Fibroblast of pulmonary artery (primary cell): Measurements from ENCODE around the gene CUEDC1.

Source experiments
- DNase-seq: peaks from one replicate; pipeline ENCODE4 v3.0.0-alpha.2; 2010; ENCODE audit warnings: low read depth
- H3K4me3 ChIP-seq: replicated peaks from 2 replicates; pipeline ENCODE4 v1.5.1; 2011; ENCODE audit warnings: low read depth, mild to moderate bottlenecking, control low read depth, low read length, moderate library complexity
- TF ChIP-seq, protein P1 (sequence below): IDR thresholded peaks from 2 replicates; pipeline ENCODE4 v1.5.1; 2011; ENCODE audit warnings: mild to moderate bottlenecking, control low read depth, low read length, inconsistent platforms; ENCODE audit errors: missing control alignments

Gene CUEDC1

GRCh38 chr17:57862694-57863667 is 92.2 kb downstream of the CUEDC1 start:
- TF ChIP-seq, protein P1, sequence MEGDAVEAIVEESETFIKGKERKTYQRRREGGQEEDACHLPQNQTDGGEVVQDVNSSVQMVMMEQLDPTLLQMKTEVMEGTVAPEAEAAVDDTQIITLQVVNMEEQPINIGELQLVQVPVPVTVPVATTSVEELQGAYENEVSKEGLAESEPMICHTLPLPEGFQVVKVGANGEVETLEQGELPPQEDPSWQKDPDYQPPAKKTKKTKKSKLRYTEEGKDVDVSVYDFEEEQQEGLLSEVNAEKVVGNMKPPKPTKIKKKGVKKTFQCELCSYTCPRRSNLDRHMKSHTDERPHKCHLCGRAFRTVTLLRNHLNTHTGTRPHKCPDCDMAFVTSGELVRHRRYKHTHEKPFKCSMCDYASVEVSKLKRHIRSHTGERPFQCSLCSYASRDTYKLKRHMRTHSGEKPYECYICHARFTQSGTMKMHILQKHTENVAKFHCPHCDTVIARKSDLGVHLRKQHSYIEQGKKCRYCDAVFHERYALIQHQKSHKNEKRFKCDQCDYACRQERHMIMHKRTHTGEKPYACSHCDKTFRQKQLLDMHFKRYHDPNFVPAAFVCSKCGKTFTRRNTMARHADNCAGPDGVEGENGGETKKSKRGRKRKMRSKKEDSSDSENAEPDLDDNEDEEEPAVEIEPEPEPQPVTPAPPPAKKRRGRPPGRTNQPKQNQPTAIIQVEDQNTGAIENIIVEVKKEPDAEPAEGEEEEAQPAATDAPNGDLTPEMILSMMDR, result no peak
- no peak for DNase-seq
- H3K4me3 ChIP-seq, result no peak overlapping the region

DNA sequence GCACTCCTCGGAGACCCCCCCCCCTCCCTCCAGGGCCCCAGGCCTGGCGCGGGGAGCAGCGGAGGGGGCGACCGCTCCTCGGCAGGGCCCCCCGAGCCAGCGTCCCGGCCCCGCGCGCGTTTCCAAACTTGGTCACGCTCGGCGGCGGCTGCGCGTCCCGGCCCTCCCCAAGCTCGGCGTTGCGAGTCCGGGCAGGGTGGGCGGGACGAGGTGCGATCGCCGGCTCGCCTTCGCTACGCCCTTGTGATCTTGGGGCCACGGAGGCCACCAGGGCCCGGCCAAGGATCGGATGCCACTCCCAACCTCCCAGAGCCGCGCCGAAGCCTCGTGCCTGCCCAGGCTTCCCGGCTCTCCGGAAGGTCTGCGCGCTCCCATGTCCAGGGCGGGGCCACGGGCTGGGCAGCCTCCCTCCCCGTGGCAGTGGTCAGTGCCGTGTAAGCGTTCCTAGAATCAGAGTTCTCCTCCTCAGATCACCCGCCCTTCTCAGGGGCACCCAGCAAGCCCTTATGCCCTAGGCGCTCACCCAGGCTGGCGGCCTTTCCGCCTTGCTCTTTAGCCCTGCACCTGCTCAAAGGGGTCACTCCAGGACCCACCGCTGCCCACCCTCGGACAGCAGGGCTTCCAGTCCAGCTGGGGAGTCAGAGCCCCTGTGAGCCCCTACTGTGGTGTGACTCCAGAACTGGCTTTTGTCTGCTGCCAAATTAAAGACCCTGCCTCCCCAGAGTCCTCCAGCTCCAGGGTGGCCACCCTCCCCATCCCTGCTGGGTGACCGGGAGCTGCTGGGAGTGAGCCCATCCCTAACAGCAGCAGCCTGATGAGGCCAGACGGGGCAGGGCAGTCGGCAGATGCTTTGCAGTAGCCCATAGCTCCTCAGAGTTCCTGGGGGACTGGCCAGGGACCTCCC is 93.2 kb downstream of the CUEDC1 start:
- H3K4me3 ChIP-seq, result peak overlapping the region; percentile 40
- TF ChIP-seq, protein P1, result no peak
- DNase-seq, result no peak

- no peak for DNase-seq
- H3K4me3 ChIP-seq, result peak overlapping the region; percentile 40
- TF ChIP-seq, protein P1, result no peak
Observed at GRCh38 chr17:57861000-57861789, 94.0 kb downstream of the CUEDC1 start.

GRCh38 chr17:57860414-57860999 is 94.7 kb downstream of the CUEDC1 start:
- TF ChIP-seq, protein P1, result no peak
- DNase-seq, result no peak
- no peak overlapping the region for H3K4me3 ChIP-seq

DNA sequence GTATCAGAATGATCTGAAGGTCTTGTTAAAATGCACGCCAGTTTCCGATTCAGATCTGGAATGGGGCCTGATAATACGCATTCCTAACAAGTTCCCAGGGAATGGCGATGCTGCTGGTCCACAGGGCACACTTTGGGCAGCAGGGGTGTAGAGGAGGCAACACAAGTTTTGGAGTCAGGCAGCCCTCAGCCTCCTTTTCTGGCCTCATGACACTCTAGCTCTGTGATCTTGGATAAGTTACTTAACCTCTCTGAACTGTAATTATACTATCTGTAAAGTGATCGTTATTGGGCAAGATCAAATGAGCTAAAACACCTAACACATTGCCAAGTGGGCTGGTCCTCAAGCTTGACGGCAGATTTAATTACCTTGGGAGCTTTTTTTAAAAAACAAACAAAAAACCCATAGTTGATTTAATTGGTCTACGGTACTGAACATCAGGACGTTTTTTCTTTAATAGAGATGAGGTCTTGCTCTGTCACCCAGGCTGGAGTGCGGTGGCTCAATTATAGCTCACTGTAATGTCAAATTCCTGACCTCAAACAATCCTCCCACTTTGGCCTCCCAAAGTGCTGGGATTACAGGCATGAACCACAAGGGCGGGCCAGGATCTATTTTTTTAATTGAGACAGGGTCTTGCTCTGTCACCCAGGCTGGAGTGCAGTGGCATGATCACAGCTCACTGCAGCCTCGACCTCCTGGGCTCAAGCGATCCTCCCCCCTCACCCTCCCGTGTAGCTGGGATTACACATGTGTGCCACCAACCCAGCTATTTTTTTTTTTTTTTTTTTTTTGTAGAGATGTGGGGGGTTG is 95.4 kb downstream of the CUEDC1 start:
- no peak overlapping the region for H3K4me3 ChIP-seq
- DNase-seq, result no peak
- TF ChIP-seq, protein P1, result no peak

- TF ChIP-seq, protein P1, result no peak
- DNase-seq, result no peak
- no peak overlapping the region for H3K4me3 ChIP-seq
Observed at GRCh38 chr17:57858838-57859237, 96.4 kb downstream of the CUEDC1 start.
